ENCODE measurements around the gene BEND7. TPM values are rescaled to one million over a fixed set of nuclear protein-coding genes. Genes with fewer than 3 reads are reported as not detected.

Gene BEND7
- total RNA-seq, 1 experiment from 2014 or later, result 5.7 TPM

GRCh38 chr10:13483951-13484350 is 44.9 kb downstream of the BEND7 start:
- no peak for DNase-seq (ENCODE audit: low read depth)

- no peak for DNase-seq (ENCODE audit: low read depth)
These were observed 45.7 kb downstream of the BEND7 start for GRCh38 chr10:13483073-13483472.

- no peak for DNase-seq (ENCODE audit: low read depth)
These were observed 47.1 kb downstream of the BEND7 start for GRCh38 chr10:13481690-13482089.

DNA sequence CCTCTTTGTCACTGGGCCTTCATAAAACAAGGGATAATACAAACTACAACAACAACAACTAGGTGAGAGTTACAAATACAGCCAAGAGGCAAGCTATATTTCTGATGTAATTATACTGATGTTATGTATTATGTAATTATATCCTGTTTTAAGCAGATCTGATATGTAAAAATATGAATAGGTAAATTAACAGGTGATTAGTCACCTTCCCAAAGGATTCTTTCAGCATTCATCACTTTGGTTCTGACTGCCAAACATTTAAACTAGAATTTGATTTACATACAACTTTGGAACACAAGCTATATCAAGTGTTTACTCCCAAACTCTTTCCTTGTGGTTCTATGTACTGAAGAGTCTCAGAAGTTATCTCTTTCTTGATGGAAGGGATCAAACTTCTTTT is 53.7 kb downstream of the BEND7 start:
- DNase-seq (ENCODE audit: low read depth), result peak; percentile 4

DNA sequence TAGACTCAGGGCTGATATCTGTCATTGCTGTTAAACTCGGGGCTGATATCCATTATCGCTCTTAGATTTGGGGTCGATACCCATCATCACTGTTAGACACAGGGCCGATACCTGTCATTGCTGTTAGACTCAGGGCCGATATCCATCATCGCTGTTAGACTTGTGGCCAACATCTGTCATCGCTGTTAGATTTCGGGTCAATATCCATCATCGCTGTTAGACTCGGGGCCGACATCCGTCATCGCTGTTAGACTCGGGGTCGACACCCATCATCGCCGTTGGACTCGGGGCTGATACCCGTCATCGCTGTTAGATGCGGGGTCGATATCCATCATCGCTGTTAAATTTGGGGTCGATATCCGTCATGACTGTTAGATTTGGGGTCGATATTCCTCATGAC is 54.8 kb downstream of the BEND7 start:
- no peak for DNase-seq (ENCODE audit: low read depth)

GRCh38 chr10:13472359-13472758 is 56.5 kb downstream of the BEND7 start:
- no peak for DNase-seq (ENCODE audit: low read depth)

GRCh38 chr10:13470270-13470669 is 58.5 kb downstream of the BEND7 start:
- DNase-seq (ENCODE audit: low read depth), result no peak

DNA sequence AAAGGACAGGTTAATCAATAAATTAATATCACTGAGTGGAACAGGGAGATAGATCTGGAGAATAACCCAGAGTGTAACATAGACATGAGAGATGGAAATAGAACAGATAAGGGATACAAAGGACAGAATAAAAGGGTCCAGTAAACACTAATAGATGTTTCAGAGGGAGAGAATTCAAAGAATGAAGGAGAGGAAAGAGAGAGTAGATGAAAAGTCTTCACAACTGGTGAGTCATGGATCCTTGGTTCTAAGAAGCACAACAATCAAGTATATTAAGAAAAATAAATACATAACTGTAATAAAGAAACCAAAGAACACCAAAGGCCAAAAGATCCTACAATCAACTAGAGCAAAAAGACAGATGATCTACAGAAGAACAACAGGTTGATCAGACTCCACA is 66.3 kb downstream of the BEND7 start:
- no peak for DNase-seq (ENCODE audit: low read depth)

DNA sequence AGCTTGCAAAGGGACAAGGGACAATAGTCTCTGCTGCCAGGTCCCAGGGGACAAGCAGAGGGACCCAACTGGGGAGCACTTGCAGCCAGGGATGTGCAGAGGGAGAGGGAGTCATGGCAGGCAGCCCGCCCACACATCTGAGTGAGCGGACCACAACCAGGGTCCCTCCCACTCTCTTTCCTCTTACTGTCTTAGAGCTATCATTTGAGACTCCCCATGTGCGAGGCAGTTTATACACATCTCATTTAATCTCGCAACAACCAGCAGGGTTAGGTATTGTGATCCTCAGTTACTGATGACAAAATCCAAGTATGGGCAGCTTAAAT is 70.2 kb downstream of the BEND7 start:
- no peak for DNase-seq (ENCODE audit: low read depth)

DNA sequence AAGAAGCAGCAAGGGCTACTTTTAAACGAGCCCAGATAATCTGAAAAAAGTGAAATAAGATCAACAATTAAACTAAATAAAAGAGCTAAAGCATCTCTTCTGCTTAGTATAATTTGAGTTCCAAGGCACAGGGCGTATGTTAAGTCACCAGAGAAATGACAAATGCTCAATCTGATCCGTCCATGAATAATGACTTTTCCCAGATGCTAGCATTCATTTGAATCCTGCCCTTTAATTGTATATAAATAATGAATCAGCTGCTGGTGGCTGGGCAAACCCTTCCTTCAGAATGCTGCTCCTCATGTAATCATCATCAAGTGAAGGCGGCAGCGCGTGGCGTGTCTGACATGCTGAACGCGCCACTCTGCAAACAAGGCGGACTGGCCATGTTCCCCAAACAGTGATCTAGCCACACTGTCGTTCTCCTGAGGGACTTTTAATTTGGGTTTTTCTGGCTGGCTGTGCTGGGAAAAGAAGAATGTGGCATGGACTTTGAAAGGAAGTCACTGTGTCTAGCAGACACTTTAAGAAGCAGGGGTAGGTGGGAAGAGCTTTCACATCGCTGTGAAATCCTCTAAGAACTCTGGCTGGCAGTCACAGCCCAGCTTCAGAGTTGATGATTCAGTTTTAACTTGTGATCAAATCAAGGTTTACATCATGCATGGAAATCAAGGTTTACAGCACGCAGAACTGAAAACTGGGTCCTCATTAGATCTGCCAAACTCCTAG is 70.7 kb downstream of the BEND7 start:
- DNase-seq (ENCODE audit: low read depth), result no peak

DNA sequence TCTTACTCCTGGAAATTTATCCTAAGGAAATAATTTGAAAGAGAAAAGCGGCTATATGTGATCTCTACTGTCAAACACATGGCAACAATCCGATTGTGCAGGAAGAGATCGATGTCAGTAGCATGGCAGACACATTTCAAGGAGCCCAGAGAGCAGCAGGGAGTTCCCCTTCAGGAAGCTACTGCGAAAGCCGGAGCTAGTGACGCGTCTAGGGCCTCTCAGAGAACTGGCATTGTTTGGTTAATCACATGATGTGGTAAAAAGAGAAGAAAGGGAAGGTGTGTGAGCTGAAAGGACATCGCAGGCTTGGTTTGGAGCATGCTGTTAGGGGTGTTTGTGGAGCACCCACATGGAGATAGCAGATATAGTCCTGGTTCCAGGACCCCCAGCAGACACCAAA is 74.9 kb downstream of the BEND7 start:
- DNase-seq (ENCODE audit: low read depth), result no peak

DNA sequence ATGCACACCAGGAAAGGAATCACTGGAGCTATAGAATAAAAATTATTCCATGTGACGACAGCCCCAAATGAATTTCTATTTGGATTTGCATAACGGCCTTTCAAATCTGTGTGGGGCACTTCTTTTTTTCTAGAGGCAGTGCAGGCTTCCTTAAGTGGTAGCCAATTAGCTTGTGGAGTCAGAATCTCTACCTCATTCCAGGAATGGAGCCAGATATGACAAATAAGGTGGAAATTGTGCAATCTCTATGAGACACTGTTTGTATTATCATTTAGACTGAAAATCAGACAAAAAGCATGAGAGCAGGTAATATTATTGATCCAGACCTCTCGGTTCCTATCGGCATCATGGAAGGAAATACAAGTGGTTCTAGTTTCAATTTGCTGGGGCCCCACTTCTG is 78.7 kb downstream of the BEND7 start:
- peak; percentile 64 for DNase-seq (ENCODE audit: low read depth)

DNA sequence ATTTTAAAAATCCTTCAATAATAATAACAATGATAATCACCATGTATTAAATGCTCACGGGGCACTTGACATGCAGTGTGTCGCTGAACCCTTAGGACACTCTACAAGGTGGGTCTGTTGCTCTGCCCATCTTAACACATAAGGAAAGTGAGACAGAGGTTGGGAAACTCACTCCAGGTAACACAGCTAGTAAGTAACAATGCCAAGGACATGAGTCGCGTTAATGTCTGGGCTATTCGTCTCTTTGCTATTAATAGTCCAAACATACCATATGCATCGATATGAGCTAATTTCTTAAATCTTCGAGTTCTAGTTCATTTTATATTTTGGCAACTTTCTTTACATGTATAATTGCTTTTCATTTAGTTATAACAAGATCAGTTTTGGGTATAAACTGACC is 79.5 kb downstream of the BEND7 start:
- no peak for DNase-seq (ENCODE audit: low read depth)

- DNase-seq (ENCODE audit: low read depth), result no peak
These were observed 80.6 kb downstream of the BEND7 start for GRCh38 chr10:13448216-13448615.

DNA sequence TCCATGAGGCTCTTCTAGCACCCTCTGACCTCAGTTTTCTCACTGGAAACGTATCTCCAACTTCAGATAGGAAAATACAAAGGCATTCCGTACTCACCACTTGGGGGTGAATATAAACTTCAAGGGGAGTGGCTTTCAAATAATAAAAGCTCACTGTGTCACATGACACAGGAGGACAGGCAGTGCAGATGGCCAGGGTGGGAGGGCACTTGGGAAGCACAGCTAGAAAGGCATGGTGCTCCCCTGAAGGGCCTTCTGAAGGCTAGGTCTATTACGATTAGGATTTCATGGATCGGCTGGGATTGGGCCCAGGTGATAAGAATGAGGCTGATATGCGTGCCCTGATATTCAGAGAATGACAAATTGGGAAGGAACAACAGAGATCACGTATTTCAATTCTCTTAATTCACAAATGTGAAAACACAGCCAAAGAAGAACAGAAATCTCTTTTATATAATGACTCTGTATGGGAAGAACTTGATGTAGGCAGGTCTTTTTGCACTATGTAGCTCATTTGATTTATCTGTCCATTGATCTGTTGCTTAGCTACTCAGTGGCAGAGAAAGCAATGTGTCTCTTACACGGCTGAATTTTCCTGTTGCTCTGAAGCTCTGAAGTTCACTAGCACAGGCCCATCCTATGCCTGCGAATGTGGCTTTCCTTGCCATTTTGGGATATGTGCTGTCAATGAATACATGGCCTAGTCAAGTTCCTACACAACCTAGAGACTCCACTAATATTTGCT is 83.0 kb downstream of the BEND7 start:
- DNase-seq (ENCODE audit: low read depth), result no peak

DNA sequence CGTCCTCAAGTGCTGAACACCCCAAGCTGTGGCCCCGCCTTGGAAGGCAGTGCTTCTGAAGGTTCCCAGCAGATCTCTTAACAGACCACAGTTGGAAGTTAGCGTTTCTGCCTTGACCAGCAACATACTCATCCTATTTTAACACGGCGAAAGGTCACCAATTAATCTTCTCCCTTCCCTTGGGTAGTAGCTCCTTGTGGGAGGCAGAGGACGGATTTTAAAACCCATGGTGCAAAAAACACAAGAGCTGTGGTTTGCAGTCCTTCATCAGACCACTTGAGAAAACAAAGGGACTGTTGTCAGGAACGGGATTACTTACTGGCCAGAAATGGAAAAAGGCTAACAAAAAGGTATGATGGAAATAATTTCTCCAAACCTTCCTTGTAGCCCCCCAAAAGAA is 87.3 kb downstream of the BEND7 start:
- no peak for DNase-seq (ENCODE audit: low read depth)

DNA sequence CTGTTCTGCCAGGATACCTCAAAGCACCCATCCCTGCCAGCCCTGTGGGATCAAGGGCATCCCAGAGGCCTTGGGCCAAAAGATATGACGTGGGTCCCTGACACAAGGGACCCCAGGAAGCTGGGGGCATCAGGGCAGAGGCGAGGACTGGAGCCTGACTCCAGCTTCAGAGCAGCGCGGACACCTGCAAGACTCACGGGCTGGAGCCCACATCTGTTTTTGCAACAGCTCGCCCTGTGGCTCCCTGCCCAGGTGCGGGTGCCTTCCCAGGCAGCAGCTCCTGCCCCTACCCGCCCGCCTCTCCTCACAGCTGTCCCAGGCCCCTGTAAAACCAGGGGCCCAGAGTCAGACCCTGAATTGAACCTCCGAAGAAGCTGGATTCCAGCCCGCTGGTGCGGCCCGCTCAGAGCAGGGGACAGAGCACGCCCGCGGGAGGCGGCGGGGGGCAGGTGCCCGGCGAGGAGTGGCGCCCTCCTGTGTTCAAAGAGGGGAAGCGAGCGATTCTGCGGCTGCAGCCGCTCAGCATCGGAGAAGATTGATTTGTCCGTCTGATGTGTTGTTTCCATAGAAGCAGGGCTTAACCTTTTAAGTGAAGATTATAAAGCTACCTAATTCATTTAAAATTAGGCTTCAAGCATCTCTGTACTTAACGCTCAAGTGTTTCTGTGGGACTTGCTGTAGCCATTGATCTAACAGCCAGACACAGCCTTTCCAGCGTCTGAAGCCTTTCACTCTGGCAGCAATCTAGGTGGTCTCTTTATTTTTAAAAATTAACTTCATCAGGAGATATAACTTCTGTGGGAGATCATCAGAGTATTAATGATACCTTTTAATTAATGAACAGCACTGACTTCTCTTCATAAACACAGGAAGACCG is 88.4 kb downstream of the BEND7 start:
- DNase-seq (ENCODE audit: low read depth), result peak; percentile 37

GRCh38 chr10:13439313-13440184 is 89.3 kb downstream of the BEND7 start:
- no peak for DNase-seq (ENCODE audit: low read depth)

DNA sequence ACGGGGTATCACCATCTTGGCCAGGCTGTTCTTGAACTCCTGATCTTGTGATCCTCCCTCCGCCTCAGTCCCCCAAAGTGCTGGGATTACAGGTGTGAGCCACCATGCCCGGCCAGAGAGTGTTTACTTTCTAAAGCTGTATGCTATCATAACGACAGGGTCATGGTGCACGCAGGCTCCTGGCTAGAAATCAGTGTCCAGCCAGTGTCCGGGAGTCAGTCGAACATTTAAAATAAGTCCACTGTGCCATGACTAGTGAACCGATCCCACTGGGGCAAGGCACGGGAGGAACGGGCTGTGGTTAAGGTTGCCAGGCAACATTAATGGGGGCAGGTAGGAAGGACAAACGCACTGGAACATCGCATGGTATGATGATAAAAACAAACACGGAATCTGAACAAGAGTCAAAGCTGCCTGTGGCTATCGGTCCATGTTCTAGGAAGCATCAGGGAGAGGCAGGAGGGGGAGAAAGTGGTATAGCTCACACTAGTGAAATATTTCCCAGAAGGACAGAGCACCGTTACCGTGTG is 91.7 kb downstream of the BEND7 start:
- DNase-seq (ENCODE audit: low read depth), result no peak

DNA sequence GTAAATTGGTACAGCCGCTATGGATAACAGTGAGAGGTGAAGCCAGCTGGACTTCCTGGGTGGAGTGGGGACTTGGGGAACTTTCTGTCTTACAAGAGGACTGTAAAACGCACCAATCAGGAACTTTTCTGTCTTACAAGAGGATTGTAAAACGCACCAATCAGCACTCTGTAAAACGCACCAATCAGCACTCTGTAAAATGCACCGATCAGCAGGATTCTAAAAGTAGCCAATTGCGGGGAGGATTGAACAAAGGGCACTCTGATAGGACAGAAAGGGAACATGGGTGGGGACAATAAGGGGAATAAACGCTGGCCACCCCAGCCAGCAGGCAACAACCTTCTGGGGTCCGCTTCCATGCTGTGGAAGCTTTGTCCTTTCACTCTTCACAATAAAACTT is 100.9 kb downstream of the BEND7 start:
- DNase-seq (ENCODE audit: low read depth), result peak; percentile 16

- no peak for DNase-seq (ENCODE audit: low read depth)
These were observed 103.4 kb downstream of the BEND7 start for GRCh38 chr10:13425397-13425796.
